ENCODE data around the gene PAK5. TPM values are rescaled to one million over a fixed set of nuclear protein-coding genes. Genes with fewer than 3 reads are reported as not detected.

PAK5 gene
- total RNA-seq, 2 experiments from 2014 or later = not detected

DNA sequence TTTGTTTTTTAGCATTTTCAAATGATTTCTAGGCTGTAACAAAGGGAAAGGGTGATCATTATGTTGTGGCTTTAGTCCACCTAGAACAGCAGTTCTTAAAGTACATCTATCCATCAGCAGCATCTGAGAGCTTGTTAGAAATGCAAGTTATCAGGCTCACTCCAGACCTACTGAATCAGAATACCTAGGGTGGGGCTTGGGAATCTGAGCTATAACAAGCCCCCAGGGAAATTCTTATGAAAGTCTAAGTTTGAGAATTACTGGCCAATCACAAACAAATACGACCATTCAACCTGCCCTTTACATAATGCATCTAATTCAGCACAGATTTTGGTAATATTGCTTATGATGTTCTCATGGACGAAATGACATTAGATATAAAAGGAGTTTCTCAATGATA, 201.0 kb downstream of the PAK5 start:
- no peaks in the 10 kb centered on the region for H3K36me3 ChIP-seq (ENCODE audit: insufficient read depth, low read length)
- intact Hi-C loops (cut with DNase I, micrococcal nuclease) = no loop called here
- no peak overlapping the region for H3K27ac Mint-ChIP-seq
- H3K4me3 ChIP-seq (ENCODE audit: low read length) = no peak overlapping the region
- no peaks in the 10 kb centered on the region for H3K4me1 ChIP-seq (ENCODE audit: insufficient read depth, low read length)
- no peak overlapping the region for H3K27ac ChIP-seq (ENCODE audit: low read depth in 1 of 2, low read length in 2 of 2)
- no peak overlapping the region for H3K4me3 Mint-ChIP-seq
- H3K4me1 Mint-ChIP-seq (ENCODE audit: low read depth) = no peaks in the 10 kb centered on the region
- POLR2A ChIA-PET = no interaction called here
- H3K9me3 Mint-ChIP-seq = no peaks in the 10 kb centered on the region
- no peaks in the 10 kb centered on the region for H3K27me3 ChIP-seq (ENCODE audit: control insufficient read depth in 1 of 2, insufficient read depth in 2 of 2, low read length in 2 of 2)
- no peaks in the 10 kb centered on the region for H3K9me3 ChIP-seq (ENCODE audit: control insufficient read depth in 1 of 2, insufficient read depth in 1 of 2, low read length in 2 of 2)
- no peak for ATAC-seq (ENCODE audit: poor library complexity)
- CTCF ChIA-PET = no interaction called here
- TF ChIP-seq, protein P1, sequence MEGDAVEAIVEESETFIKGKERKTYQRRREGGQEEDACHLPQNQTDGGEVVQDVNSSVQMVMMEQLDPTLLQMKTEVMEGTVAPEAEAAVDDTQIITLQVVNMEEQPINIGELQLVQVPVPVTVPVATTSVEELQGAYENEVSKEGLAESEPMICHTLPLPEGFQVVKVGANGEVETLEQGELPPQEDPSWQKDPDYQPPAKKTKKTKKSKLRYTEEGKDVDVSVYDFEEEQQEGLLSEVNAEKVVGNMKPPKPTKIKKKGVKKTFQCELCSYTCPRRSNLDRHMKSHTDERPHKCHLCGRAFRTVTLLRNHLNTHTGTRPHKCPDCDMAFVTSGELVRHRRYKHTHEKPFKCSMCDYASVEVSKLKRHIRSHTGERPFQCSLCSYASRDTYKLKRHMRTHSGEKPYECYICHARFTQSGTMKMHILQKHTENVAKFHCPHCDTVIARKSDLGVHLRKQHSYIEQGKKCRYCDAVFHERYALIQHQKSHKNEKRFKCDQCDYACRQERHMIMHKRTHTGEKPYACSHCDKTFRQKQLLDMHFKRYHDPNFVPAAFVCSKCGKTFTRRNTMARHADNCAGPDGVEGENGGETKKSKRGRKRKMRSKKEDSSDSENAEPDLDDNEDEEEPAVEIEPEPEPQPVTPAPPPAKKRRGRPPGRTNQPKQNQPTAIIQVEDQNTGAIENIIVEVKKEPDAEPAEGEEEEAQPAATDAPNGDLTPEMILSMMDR (IDR thresholded peaks at IDR 0.05) = no peak
- no peak for DNase-seq
- H3K36me3 Mint-ChIP-seq (ENCODE audit: low read depth) = no peaks in the 10 kb centered on the region
- H3K27me3 Mint-ChIP-seq = no peaks in the 10 kb centered on the region

- Mint-ChIP-seq H3K27me3 (no peaks in the 10 kb centered on the region), H3K4me3 (no peak overlapping the region), H3K27ac (no peak overlapping the region), H3K9me3 (no peaks in the 10 kb centered on the region), H3K36me3 (ENCODE audit: low read depth) (no peaks in the 10 kb centered on the region), H3K4me1 (ENCODE audit: low read depth) (no peaks in the 10 kb centered on the region)
- Histone ChIP-seq H3K36me3 (ENCODE audit: insufficient read depth, low read length) (no peaks in the 10 kb centered on the region), H3K27ac (ENCODE audit: low read depth in 1 of 2, low read length in 2 of 2) (no peak overlapping the region), H3K27me3 (ENCODE audit: control insufficient read depth in 1 of 2, insufficient read depth in 2 of 2, low read length in 2 of 2) (no peaks in the 10 kb centered on the region), H3K4me3 (ENCODE audit: low read length) (no peak overlapping the region), H3K9me3 (ENCODE audit: control insufficient read depth in 1 of 2, insufficient read depth in 1 of 2, low read length in 2 of 2) (no peaks in the 10 kb centered on the region), H3K4me1 (ENCODE audit: insufficient read depth, low read length) (no peaks in the 10 kb centered on the region)
- intact Hi-C loops (cut with DNase I, micrococcal nuclease) = no loop called here
- ATAC-seq (ENCODE audit: poor library complexity) = no peak
- POLR2A ChIA-PET = no interaction called here
- TF ChIP-seq, protein P1 (IDR thresholded peaks at IDR 0.05) = no peak
- DNase-seq = no peak
- CTCF ChIA-PET = no interaction called here
These were observed 203.1 kb downstream of the PAK5 start for GRCh38 chr20:9635750-9636149.

DNA sequence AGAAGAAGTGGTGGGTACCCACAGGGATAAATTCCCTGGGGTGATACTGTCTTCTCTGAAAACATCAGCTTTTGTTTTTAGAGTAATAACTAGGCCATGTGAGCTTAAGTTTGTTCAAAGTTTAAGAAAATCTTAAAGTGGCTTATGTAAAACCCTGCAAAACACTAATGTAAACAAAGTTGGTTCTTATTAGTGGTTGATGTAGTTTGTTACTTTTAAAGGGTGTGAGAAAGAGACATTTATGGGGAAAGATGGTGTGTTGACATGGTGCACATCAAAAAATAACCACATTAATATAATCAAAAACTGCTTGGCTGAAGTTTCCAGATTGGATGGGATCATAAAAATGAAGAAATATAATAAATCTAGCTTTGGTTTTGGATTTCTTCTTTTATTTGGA, 204.5 kb downstream of the PAK5 start:
- Histone ChIP-seq H3K36me3 (ENCODE audit: insufficient read depth, low read length) (no peaks in the 10 kb centered on the region), H3K9me3 (ENCODE audit: control insufficient read depth in 1 of 2, insufficient read depth in 1 of 2, low read length in 2 of 2) (no peaks in the 10 kb centered on the region), H3K27me3 (ENCODE audit: control insufficient read depth in 1 of 2, insufficient read depth in 2 of 2, low read length in 2 of 2) (no peaks in the 10 kb centered on the region), H3K4me3 (ENCODE audit: low read length) (no peak overlapping the region), H3K4me1 (ENCODE audit: insufficient read depth, low read length) (no peaks in the 10 kb centered on the region), H3K27ac (ENCODE audit: low read depth in 1 of 2, low read length in 2 of 2) (no peak overlapping the region)
- intact Hi-C loops (cut with DNase I, micrococcal nuclease) = no loop called here
- CTCF ChIA-PET = interaction anchor here (0.6 kb wide), 1 partner anchor 16 kb away, joined by 4 read pairs; no protein-coding TSS in a partner anchor
- TF ChIP-seq, protein P1 (IDR thresholded peaks at IDR 0.05) = no peak
- no peaks in the 10 kb centered on the region for H3K9me3 Mint-ChIP-seq
- no peaks in the 10 kb centered on the region for H3K4me1 Mint-ChIP-seq (ENCODE audit: low read depth)
- no peak overlapping the region for H3K27ac Mint-ChIP-seq
- no peak for DNase-seq
- no peak for ATAC-seq (ENCODE audit: poor library complexity)
- POLR2A ChIA-PET = no interaction called here
- H3K36me3 Mint-ChIP-seq (ENCODE audit: low read depth) = no peaks in the 10 kb centered on the region
- H3K4me3 Mint-ChIP-seq = no peak overlapping the region
- H3K27me3 Mint-ChIP-seq = no peaks in the 10 kb centered on the region

All from CD4-positive, alpha-beta T cell (primary cell).